Stomach smooth muscle (tissue), 2 donors: ENCODE results near the gene POC1B.
A peak's percentile ranks its signal among the peaks of the same experiment; 100 is the strongest.
"Not testable (repeated sequence)": the region's sequence is repeated elsewhere in the genome, so short reads cannot be mapped to it uniquely, and the experiment has no call there.

Source experiments
- H3K27ac ChIP-seq: one replicate; pipeline ENCODE4 v1.7.0; 2013; ENCODE audit warnings: mild to moderate bottlenecking, low read length, inconsistent platforms
- H3K27me3 ChIP-seq, 2 donors: one replicate each; pipeline ENCODE4 v1.7.0; 2013; ENCODE audit warnings: low read length in 2 of 2; ENCODE audit not compliant: insufficient read depth in 2 of 2, control insufficient read depth in 1 of 2
- H3K36me3 ChIP-seq, 2 donors: one replicate each; pipeline ENCODE4 v1.7.0; 2013; ENCODE audit warnings: low read length in 2 of 2; ENCODE audit not compliant: control insufficient read depth in 2 of 2, insufficient read depth in 2 of 2
- H3K4me1 ChIP-seq: one replicate; pipeline ENCODE4 v1.7.0; 2013; ENCODE audit warnings: low read length; ENCODE audit not compliant: control insufficient read depth, insufficient read depth
- H3K4me3 ChIP-seq, 2 donors: one replicate each; pipeline ENCODE4 v1.7.0; 2013; ENCODE audit warnings: low read length in 2 of 2
- H3K9ac ChIP-seq, 2 donors: one replicate each; pipeline ENCODE4 v1.7.0; 2013; ENCODE audit warnings: low read length in 2 of 2, mild to moderate bottlenecking in 1 of 2
- H3K9me3 ChIP-seq, 2 donors: one replicate each; pipeline ENCODE4 v1.7.0; 2013; ENCODE audit warnings: low read length in 2 of 2; ENCODE audit not compliant: control insufficient read depth in 2 of 2
- donor health status: healthy.
- donor health status: Pancreatic carcinoma.

POC1B gene

GRCh38 chr12:89461190-89461589, 64.7 kb downstream of the POC1B start:
- Histone ChIP-seq H3K27me3 (no peaks in the 10 kb centered on the region), H3K4me3 (peak overlapping the region; percentile 18 to 41), H3K9me3 (no peaks in the 10 kb centered on the region), H3K27ac (no peak overlapping the region), H3K36me3 (no peaks in the 10 kb centered on the region), H3K9ac (peak overlapping the region in 1 of 2 donors; percentile 1), H3K4me1 (no peaks in the 10 kb centered on the region)

GRCh38 chr12:89459279-89459678, 66.6 kb downstream of the POC1B start:
- not testable (repeated sequence) for H3K9ac ChIP-seq, H3K36me3 ChIP-seq, H3K27me3 ChIP-seq

GRCh38 chr12:89456565-89456964, 69.3 kb downstream of the POC1B start:
- no peaks in the 10 kb centered on the region for H3K36me3 ChIP-seq
- H3K27ac ChIP-seq: no peak overlapping the region
- H3K9ac ChIP-seq: no peak overlapping the region
- no peaks in the 10 kb centered on the region for H3K9me3 ChIP-seq
- no peak overlapping the region for H3K4me3 ChIP-seq
- H3K27me3 ChIP-seq: no peaks in the 10 kb centered on the region
- H3K4me1 ChIP-seq: peaks cover 21% of the 10 kb centered on the region

More at GRCh38 chr12:89459279-89459678, 66.6 kb downstream of the POC1B start:
- H3K4me1 ChIP-seq, H3K27ac ChIP-seq, H3K4me3 ChIP-seq, H3K9me3 ChIP-seq: not testable (repeated sequence)

- Histone ChIP-seq H3K36me3 (no peaks in the 10 kb centered on the region), H3K9ac (peak overlapping the region; percentile 65 to 77), H3K27me3 (no peaks in the 10 kb centered on the region), H3K4me1 (peaks cover 26% of the 10 kb centered on the region), H3K27ac (peak overlapping the region; percentile 93), H3K4me3 (peak overlapping the region; percentile 23 to 58), H3K9me3 (no peaks in the 10 kb centered on the region)
Measured at GRCh38 chr12:89454080-89454848, 71.6 kb downstream of the POC1B start.

GRCh38 chr12:89453121-89453978, 72.5 kb downstream of the POC1B start:
- no peaks in the 10 kb centered on the region for H3K27me3 ChIP-seq
- H3K4me1 ChIP-seq: peaks cover 26% of the 10 kb centered on the region
- H3K9me3 ChIP-seq: no peaks in the 10 kb centered on the region
- H3K4me3 ChIP-seq: peak overlapping the region; percentile 23 to 58
- H3K27ac ChIP-seq: peak overlapping the region; percentile 93
- peak overlapping the region; percentile 77 to 78 for H3K9ac ChIP-seq
- H3K36me3 ChIP-seq: no peaks in the 10 kb centered on the region

- Histone ChIP-seq H3K9me3 (no peaks in the 10 kb centered on the region), H3K4me1 (peaks cover 26% of the 10 kb centered on the region), H3K27ac (peak overlapping the region; percentile 93), H3K4me3 (peak overlapping the region in 1 of 2 donors; percentile 41), H3K27me3 (no peaks in the 10 kb centered on the region), H3K9ac (peak overlapping the region; percentile 8 to 64), H3K36me3 (no peaks in the 10 kb centered on the region)
Measured at GRCh38 chr12:89451841-89452251, 74.0 kb downstream of the POC1B start.

- Histone ChIP-seq H3K27ac (peak overlapping the region; percentile 93), H3K4me3 (no peak overlapping the region)
Measured at GRCh38 chr12:89450907-89451306, 74.9 kb downstream of the POC1B start.

GRCh38 chr12:89448951-89449371, 76.9 kb downstream of the POC1B start:
- H3K36me3 ChIP-seq: no peaks in the 10 kb centered on the region
- no peak overlapping the region for H3K27ac ChIP-seq
- no peak overlapping the region for H3K4me3 ChIP-seq
- no peak overlapping the region for H3K9ac ChIP-seq
- H3K4me1 ChIP-seq: peaks cover 16% of the 10 kb centered on the region
- H3K9me3 ChIP-seq: no peaks in the 10 kb centered on the region
- H3K27me3 ChIP-seq: no peaks in the 10 kb centered on the region

More at GRCh38 chr12:89450907-89451306, 74.9 kb downstream of the POC1B start:
- H3K9ac ChIP-seq: peak overlapping the region in 1 of 2 donors; percentile 8
- no peaks in the 10 kb centered on the region for H3K36me3 ChIP-seq
- H3K27me3 ChIP-seq: no peaks in the 10 kb centered on the region
- no peaks in the 10 kb centered on the region for H3K9me3 ChIP-seq
- peaks cover 26% of the 10 kb centered on the region for H3K4me1 ChIP-seq

- peaks cover 16% of the 10 kb centered on the region for H3K4me1 ChIP-seq
- no peak overlapping the region for H3K9ac ChIP-seq
- no peaks in the 10 kb centered on the region for H3K36me3 ChIP-seq
- no peaks in the 10 kb centered on the region for H3K27me3 ChIP-seq
- H3K27ac ChIP-seq: no peak overlapping the region
- no peak overlapping the region for H3K4me3 ChIP-seq
- no peaks in the 10 kb centered on the region for H3K9me3 ChIP-seq
Measured at GRCh38 chr12:89448526-89448925, 77.3 kb downstream of the POC1B start.

GRCh38 chr12:89439941-89440340, 85.9 kb downstream of the POC1B start:
- Histone ChIP-seq H3K4me3 (no peak overlapping the region), H3K4me1 (no peaks in the 10 kb centered on the region), H3K27me3 (no peaks in the 10 kb centered on the region), H3K9me3 (no peaks in the 10 kb centered on the region), H3K27ac (no peak overlapping the region), H3K9ac (no peak overlapping the region), H3K36me3 (no peaks in the 10 kb centered on the region)
